Left lung (tissue), 10 donors: ENCODE results near the gene MKNK1. TPM values are rescaled to one million over a fixed set of nuclear protein-coding genes. Genes with fewer than 3 reads are reported as not detected.

Experiments used
- ATAC-seq: fragments of 200-7000 bp; cut with Tn5 transposase; one replicate; pipeline ENCODE4 v1.9.1; 2020; ENCODE audit warnings: moderate library complexity
- DNase-seq, 4 donors: peaks; one replicate each; pipeline ENCODE4 v3.0.0-alpha.2; 2013 to 2020
- H3K27ac ChIP-seq, 2 donors: fragments of 200-600 bp; sonication (generic) in 1 of 2; one replicate each; pipeline versions ENCODE4 v1.5.0 to v1.8.0; 2020 to 2021
- H3K27me3 ChIP-seq, 2 donors: fragments of 200-600 bp; sonication (generic) in 1 of 2; one replicate each; pipeline versions ENCODE4 v1.5.0 to v1.8.0; 2020 to 2021
- H3K36me3 ChIP-seq, 2 donors: fragments of 200-600 bp; sonication (generic) in 1 of 2; one replicate each; pipeline versions ENCODE4 v1.5.0 to v1.8.0; 2020 to 2021
- H3K4me1 ChIP-seq, 2 donors: fragments of 200-600 bp; one replicate each; pipeline ENCODE4 v1.8.0; 2021
- H3K4me3 ChIP-seq, 2 donors: fragments of 200-600 bp; sonication (generic) in 1 of 2; one replicate each; pipeline versions ENCODE4 v1.5.0 to v1.8.0; 2020 to 2021; ENCODE audit warnings: mild to moderate bottlenecking in 1 of 2
- H3K9me3 ChIP-seq, 2 donors: fragments of 200-600 bp; sonication (generic) in 1 of 2; one replicate each; pipeline versions ENCODE4 v1.5.0 to v1.8.0; 2020 to 2021
- CTCF ChIP-seq, 2 donors: fragments of 200-600 bp; sonication (generic) in 1 of 2; IDR thresholded peaks; one replicate each; pipeline versions ENCODE4 v1.5.0 to v1.8.0; 2021; ENCODE audit warnings: antibody characterized with exemption in 2 of 2
- intact Hi-C, 2 donors: fragments of 100-400 bp; cut with DNase I; formaldehyde crosslinking; loops; one replicate each; pipeline versions ENCODE4 v1.11.2 to v1.14.2; 2022
- polyA plus RNA-seq, 6 donors: library from polyadenylated mRNA; unstranded; fragments of 120-200 nt; gene quantifications; one replicate each; pipeline ENCODE4 v1.2.1, GENCODE V29; 2013; ENCODE audit not compliant: insufficient read length in 6 of 6
- total RNA-seq, 2 donors: library from RNA; stranded (reverse); fragmentation: NEBNext Ultra II Directional; extraction: Animal tissue kit (Norgen Biotek cat#: 25700); gene quantifications; one replicate each; pipeline ENCODE4 v1.2.1, GENCODE V29; 2021
- donor health status: DM: no; HTN: yes; CAD: no.
- donor health status: DM: no; HTN: no; CAD: no.

Gene MKNK1
- total and polyA plus RNA-seq, 8 donors, result 42.2 to 96.0 (median 51.4) TPM

- intact Hi-C loops, result no loop called here
- Histone ChIP-seq H3K9me3 (no peaks in the 10 kb centered on the region), H3K27ac (no peak overlapping the region), H3K4me1 (no peaks in the 10 kb centered on the region), H3K4me3 (no peak overlapping the region), H3K36me3 (no peaks in the 10 kb centered on the region), H3K27me3 (peaks cover 2 to 58% of the 10 kb centered on the region in 2 donors)
- peak in 2 of 4 donors; percentile 66 to 73 for DNase-seq
- peak; percentile 38 for ATAC-seq
- TF ChIP-seq CTCF (IDR thresholded peaks at IDR 0.05), result no peak
These were observed 54.1 kb downstream of the MKNK1 start for GRCh38 chr1:46549697-46550681.

- Histone ChIP-seq H3K27ac (no peak overlapping the region), H3K4me3 (no peak overlapping the region), H3K36me3 (no peaks in the 10 kb centered on the region), H3K4me1 (peaks cover 0 to 5% of the 10 kb centered on the region in 2 donors), H3K9me3 (no peaks in the 10 kb centered on the region), H3K27me3 (peaks cover 22 to 81% of the 10 kb centered on the region in 2 donors)
- intact Hi-C loops, result no loop called here
- peak in 1 of 2 donors; percentile 21 for TF ChIP-seq CTCF (IDR thresholded peaks at IDR 0.05)
- DNase-seq (peak in 1 of 4 donors; percentile 62), ATAC-seq (peak; percentile 63)
These were observed 56.3 kb downstream of the MKNK1 start for GRCh38 chr1:46547481-46548383.

GRCh38 chr1:46546210-46546609 is 57.9 kb downstream of the MKNK1 start:
- no peak for DNase-seq
- no peak overlapping the region for H3K4me3 ChIP-seq
- no peak for ATAC-seq
- no peaks in the 10 kb centered on the region for H3K9me3 ChIP-seq
- no peak overlapping the region for H3K27ac ChIP-seq
- no peaks in the 10 kb centered on the region for H3K36me3 ChIP-seq
- peaks cover 0 to 5% of the 10 kb centered on the region in 2 donors for H3K4me1 ChIP-seq
- intact Hi-C loops, result no loop called here
- peaks cover 22 to 94% of the 10 kb centered on the region in 2 donors for H3K27me3 ChIP-seq
- TF ChIP-seq CTCF (IDR thresholded peaks at IDR 0.05), result no peak

- H3K4me3 ChIP-seq, result no peak overlapping the region
- H3K9me3 ChIP-seq, result no peaks in the 10 kb centered on the region
- DNase-seq (peak in 1 of 4 donors; percentile 18), ATAC-seq (no peak)
- peaks cover 22 to 92% of the 10 kb centered on the region in 2 donors for H3K27me3 ChIP-seq
- TF ChIP-seq CTCF (IDR thresholded peaks at IDR 0.05), result no peak
- intact Hi-C loops, result no loop called here
- H3K4me1 ChIP-seq, result peaks cover 0 to 5% of the 10 kb centered on the region in 2 donors
- no peaks in the 10 kb centered on the region for H3K36me3 ChIP-seq
- no peak overlapping the region for H3K27ac ChIP-seq
These were observed 58.3 kb downstream of the MKNK1 start for GRCh38 chr1:46545784-46546183.
